Measurements from ENCODE around the gene S100A14. TPM values are rescaled to one million over a fixed set of nuclear protein-coding genes. Genes with fewer than 3 reads are reported as not detected.
A peak's percentile ranks its signal among the peaks of the same experiment; 100 is the strongest.

The S100A14 gene
- total and polyA plus RNA-seq, 4 donors: 1.7 to 4.4 (median 3.3) TPM

- no peak for TF ChIP-seq FOXA2 (IDR thresholded peaks at IDR 0.05)
- peak; percentile 65 for TF ChIP-seq YY1 (IDR thresholded peaks at IDR 0.05)
- peak; percentile 98 for TF ChIP-seq CTCF (IDR thresholded peaks at IDR 0.05; ENCODE audit: low read depth, low read length, missing input control)
- peak; percentile 95 to 97 for TF ChIP-seq RAD21 (IDR thresholded peaks at IDR 0.05)
- TF ChIP-seq EGR1 (IDR thresholded peaks at IDR 0.05; ENCODE audit: low read depth in 2 of 2): no peak
These were observed 47.6 kb downstream of the S100A14 start for GRCh38 chr1:153568367-153569099.

GRCh38 chr1:153567621-153568366, 48.3 kb downstream of the S100A14 start:
- no peaks in the 10 kb centered on the region for H3K27me3 ChIP-seq (ENCODE audit: control insufficient read depth in 4 of 4, insufficient read depth in 4 of 4, low read length in 3 of 4)
- peaks cover 0 to 9% (median 4%) of the 10 kb centered on the region in 4 donors for H3K4me1 ChIP-seq (ENCODE audit: control insufficient read depth in 4 of 4, insufficient read depth in 4 of 4, low read length in 3 of 4)
- H3K36me3 ChIP-seq (ENCODE audit: control insufficient read depth in 4 of 4, insufficient read depth in 3 of 4, low read depth in 1 of 4, low read length in 3 of 4): no peaks in the 10 kb centered on the region
- no peak for TF ChIP-seq YY1 (IDR thresholded peaks at IDR 0.05)
- TF ChIP-seq GABPA (IDR thresholded peaks at IDR 0.05 in 1 of 2, conservative IDR thresholded peaks at IDR 0.05 in 1 of 2): no peak
- TF ChIP-seq FOXA2 (IDR thresholded peaks at IDR 0.05): no peak
- TF ChIP-seq TAF1 (conservative IDR thresholded peaks at IDR 0.05): no peak
- no peak for TF ChIP-seq NR2F2 (IDR thresholded peaks at IDR 0.05)
- TF ChIP-seq HNF4A (conservative IDR thresholded peaks at IDR 0.05): no peak
- no peak overlapping the region for H3K27ac ChIP-seq (ENCODE audit: low read depth in 1 of 2, low read length in 2 of 2)
- H3K9ac ChIP-seq (ENCODE audit: low read depth in 1 of 2, low read length in 2 of 2): no peak overlapping the region
- H3K9me3 ChIP-seq (ENCODE audit: control insufficient read depth in 4 of 4, low read length in 3 of 4): no peaks in the 10 kb centered on the region
- 87% methylated on average over 22 of the region's 22 CpGs for WGBS
- H3K4me3 ChIP-seq (ENCODE audit: low read depth in 1 of 3, low read length in 3 of 3): no peak overlapping the region
- DNase-seq (ENCODE audit: low spot score): no peak

More at GRCh38 chr1:153568367-153569099, 47.6 kb downstream of the S100A14 start:
- no peak overlapping the region for H3K9ac ChIP-seq (ENCODE audit: low read depth in 1 of 2, low read length in 2 of 2)
- no peaks in the 10 kb centered on the region for H3K36me3 ChIP-seq (ENCODE audit: control insufficient read depth in 4 of 4, insufficient read depth in 3 of 4, low read depth in 1 of 4, low read length in 3 of 4)
- peak overlapping the region in 2 of 3 donors; percentile 2 to 30 for H3K4me3 ChIP-seq (ENCODE audit: low read depth in 1 of 3, low read length in 3 of 3)
- H3K9me3 ChIP-seq (ENCODE audit: control insufficient read depth in 4 of 4, low read length in 3 of 4): no peaks in the 10 kb centered on the region
- DNase-seq (ENCODE audit: low spot score): peak; percentile 85
- no peak overlapping the region for H3K27ac ChIP-seq (ENCODE audit: low read depth in 1 of 2, low read length in 2 of 2)
- H3K27me3 ChIP-seq (ENCODE audit: control insufficient read depth in 4 of 4, insufficient read depth in 4 of 4, low read length in 3 of 4): no peaks in the 10 kb centered on the region
- peaks cover 0 to 10% (median 4%) of the 10 kb centered on the region in 4 donors for H3K4me1 ChIP-seq (ENCODE audit: control insufficient read depth in 4 of 4, insufficient read depth in 4 of 4, low read length in 3 of 4)
- 14% methylated on average over 25 of the region's 25 CpGs for WGBS

GRCh38 chr1:153566414-153567371, 49.4 kb downstream of the S100A14 start:
- peaks cover 0 to 9% (median 4%) of the 10 kb centered on the region in 4 donors for H3K4me1 ChIP-seq (ENCODE audit: control insufficient read depth in 4 of 4, insufficient read depth in 4 of 4, low read length in 3 of 4)
- no peak for DNase-seq (ENCODE audit: low spot score)
- no peak overlapping the region for H3K4me3 ChIP-seq (ENCODE audit: low read depth in 1 of 3, low read length in 3 of 3)
- no peak overlapping the region for H3K9ac ChIP-seq (ENCODE audit: low read depth in 1 of 2, low read length in 2 of 2)
- TF ChIP-seq SP1 (IDR thresholded peaks at IDR 0.05) (no peak), JUND (IDR thresholded peaks at IDR 0.05) (peak; percentile 89 to 92), ZBTB33 (IDR thresholded peaks at IDR 0.05) (no peak), MAX (IDR thresholded peaks at IDR 0.05) (no peak), REST (IDR thresholded peaks at IDR 0.05) (no peak)
- no peaks in the 10 kb centered on the region for H3K9me3 ChIP-seq (ENCODE audit: control insufficient read depth in 4 of 4, low read length in 3 of 4)
- no peaks in the 10 kb centered on the region for H3K36me3 ChIP-seq (ENCODE audit: control insufficient read depth in 4 of 4, insufficient read depth in 3 of 4, low read depth in 1 of 4, low read length in 3 of 4)
- 77% methylated on average over 16 of the region's 16 CpGs for WGBS
- H3K27ac ChIP-seq (ENCODE audit: low read depth in 1 of 2, low read length in 2 of 2): peak overlapping the region in 1 of 2 donors; percentile 68
- no peaks in the 10 kb centered on the region for H3K27me3 ChIP-seq (ENCODE audit: control insufficient read depth in 4 of 4, insufficient read depth in 4 of 4, low read length in 3 of 4)
